Astrocyte of the hippocampus (primary cell): Measurements from ENCODE around the gene AMH.
A peak's percentile ranks its signal among the peaks of the same experiment; 100 is the strongest.
"Not testable (repeated sequence)": the region's sequence is repeated elsewhere in the genome, so short reads cannot be mapped to it uniquely, and the experiment has no call there.

ENCODE experiments used
- DNase-seq: peaks from one replicate; pipeline ENCODE4 v3.0.0; 2011; ENCODE audit warnings: low read depth, low spot score

The AMH gene

DNA sequence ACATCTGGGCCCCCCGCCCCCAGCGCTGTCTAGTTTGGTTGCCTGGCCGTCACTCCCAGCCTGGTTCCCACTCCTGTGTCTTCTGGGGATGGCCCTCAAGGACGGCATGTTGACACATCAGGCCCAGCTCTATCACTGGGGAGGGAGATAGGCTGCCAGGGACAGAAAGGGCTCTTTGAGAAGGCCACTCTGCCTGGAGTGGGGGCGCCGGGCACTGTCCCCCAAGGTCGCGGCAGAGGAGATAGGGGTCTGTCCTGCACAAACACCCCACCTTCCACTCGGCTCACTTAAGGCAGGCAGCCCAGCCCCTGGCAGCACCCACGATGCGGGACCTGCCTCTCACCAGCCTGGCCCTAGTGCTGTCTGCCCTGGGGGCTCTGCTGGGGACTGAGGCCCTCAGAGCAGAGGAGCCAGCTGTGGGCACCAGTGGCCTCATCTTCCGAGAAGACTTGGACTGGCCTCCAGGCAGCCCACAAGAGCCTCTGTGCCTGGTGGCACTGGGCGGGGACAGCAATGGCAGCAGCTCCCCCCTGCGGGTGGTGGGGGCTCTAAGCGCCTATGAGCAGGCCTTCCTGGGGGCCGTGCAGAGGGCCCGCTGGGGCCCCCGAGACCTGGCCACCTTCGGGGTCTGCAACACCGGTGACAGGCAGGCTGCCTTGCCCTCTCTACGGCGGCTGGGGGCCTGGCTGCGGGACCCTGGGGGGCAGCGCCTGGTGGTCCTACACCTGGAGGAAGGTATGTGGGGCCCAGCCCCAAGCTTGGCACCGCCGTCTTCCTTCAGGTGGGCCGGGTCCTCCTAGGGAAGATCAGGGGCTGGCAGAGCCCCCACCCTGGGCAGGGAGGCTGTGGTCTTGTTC, at the start of gene AMH:
AMH (plus strand) TSS at position 314 of the 857 bp plus-strand sequence; CDS start at position 324, 10 bp downstream.
- DNase-seq = no peak

DNA sequence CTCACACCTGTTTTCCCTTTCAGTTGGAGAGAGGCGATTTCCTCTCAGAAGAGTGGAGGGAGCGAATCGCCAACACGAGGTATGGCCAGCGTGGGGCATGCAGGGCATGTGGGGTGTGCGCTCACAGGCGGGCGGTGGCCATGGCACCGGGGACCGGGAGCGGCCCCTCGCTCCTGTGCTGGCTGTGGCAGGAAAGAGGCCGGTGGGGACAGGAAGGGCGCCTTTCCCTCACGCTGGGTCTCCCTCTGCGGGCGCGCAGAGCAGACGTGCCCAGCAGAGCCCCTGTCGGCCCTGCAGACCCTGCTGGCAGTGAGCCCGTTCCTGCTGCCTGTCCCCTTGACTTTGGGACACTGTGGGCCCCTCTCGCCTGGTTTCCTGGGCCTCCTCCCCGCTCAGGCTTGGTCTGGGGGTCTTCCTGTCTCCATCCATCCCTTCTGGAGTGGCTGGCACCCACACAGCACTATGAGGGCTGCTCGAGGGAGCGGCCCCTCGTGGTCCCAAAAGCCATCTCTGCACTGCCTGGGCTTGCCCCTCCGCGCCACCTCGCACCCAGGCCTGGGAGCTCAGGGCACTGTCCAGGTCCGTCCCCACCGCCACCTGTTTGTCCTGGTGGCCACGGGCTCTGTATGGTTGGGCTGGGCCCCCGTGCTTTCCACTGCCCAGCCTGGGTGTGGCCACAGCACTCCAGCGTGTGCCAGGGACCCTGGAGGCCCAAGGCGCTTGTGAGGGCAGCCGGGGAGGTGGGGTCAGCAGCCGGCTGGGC, 49.1 kb upstream of the AMH start:
- DNase-seq = no peak

DNA sequence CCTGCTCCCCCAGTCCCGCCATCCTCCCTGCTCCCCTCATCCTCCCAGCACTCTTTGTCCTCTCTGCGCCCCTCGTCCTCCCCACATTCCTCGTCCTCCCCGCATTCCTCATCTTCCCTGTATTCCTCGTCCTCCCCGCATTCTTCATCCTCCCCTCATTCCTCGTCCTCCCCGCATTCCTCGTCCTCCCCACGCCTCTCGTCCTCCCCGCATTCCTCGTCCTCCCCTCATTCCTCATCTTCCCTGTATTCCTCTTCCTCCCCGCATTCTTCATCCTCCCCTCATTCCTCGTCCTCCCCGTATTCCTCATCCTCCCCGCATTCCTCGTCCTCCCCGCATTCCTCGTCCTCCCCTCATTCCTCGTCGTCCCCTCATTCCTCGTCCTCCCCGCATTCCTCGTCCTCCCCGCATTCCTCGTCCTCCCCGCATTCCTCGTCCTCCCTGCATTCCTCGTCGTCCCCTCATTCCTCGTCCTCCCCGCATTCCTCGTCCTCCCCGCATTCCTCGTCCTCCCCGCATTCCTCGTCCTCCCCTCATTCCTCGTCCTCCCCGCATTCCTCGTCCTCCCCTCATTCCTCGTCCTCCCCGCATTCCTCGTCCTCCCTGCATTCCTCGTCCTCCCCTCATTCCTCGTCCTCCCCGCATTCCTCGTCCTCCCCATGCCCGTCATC, 48.4 kb upstream of the AMH start:
- DNase-seq = not testable (repeated sequence)

- no peak for DNase-seq
Measured at GRCh38 chr19:2201473-2202148, 47.5 kb upstream of the AMH start.

DNA sequence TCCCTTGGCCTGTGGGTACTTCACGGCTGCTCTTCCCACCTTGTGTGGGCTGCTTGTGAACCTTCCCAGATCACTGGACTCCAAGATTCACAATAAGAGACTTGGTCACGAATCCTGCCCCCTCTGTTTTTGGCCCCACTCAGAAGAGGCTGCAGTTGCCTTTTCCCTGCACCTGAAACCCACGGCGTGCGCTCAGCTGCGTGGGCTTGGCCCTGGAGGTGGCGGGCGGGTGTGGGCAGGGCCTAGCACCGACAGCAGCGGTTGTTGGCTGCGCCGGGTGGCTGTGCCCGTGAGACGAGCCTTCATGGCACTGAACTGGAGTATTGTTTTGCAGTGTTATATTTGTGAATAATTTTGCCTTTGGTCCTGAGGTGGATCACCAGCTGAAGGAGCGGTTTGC, 46.8 kb upstream of the AMH start:
- no peak for DNase-seq

DNA sequence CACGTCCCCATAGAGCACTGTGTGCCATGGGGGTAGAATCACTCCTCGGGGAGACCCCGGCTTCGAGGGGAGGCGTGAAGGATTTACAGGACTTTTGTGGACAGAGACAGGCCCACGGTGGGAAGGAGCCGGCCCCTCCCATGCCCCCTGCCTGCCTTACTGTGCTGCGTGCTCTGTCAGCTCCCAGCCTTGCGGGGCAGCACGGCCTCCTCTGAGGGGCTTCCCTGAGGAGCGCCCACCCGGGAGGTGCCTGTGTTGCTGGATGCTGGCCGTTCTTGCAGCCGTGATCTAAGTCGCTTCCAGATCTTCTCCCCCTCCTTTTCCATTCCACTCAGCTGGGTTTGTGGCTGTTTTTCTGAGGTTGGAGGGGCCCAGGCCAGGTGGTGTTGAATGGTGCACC, 42.1 kb upstream of the AMH start:
- no peak for DNase-seq

DNA sequence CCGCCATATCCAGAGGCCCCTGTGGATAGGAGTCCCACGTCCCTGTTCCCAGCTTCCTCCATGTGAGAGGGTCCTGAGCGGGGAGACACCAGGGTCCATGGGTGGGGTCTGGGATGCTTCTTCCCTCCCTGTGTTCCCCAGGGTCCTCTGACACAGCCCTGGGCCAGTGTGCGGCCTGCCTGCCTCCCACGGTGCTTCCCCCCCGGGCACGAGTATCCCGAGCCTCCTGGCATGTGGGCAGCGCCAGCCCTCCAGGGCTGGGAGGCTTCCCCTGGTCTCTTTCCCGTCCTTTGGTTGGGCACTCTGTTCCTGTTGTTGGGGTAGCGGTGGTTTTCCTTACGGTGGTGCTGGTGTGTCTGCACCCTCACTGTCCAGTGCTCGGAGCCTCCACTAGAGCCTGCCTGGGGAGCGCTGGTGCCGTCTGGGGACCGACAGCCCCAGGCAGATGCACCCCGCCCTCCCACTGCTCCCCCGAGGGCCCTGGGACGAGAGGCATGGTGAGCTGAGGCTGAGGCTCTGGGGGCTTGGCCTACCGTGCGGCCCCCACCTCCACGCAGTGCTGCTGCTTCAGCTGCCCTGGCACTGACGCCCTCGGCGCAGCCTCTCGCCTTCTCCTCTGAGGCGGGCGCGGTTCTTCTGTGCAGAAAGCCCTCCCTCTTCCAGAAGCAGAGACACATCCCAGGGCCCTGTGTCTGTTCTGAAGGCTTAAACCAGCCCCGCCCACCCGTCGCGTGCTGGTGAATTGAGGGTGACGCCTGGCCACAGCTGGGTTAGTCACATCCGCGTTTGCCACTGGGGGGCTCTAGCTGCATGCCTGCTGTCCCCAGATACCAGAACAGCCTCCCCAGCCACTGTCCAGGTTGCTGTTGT, 40.9 kb upstream of the AMH start:
- DNase-seq = peak; percentile 65

- no peak for DNase-seq
Measured at GRCh38 chr19:2208975-2209374, 40.1 kb upstream of the AMH start.

DNA sequence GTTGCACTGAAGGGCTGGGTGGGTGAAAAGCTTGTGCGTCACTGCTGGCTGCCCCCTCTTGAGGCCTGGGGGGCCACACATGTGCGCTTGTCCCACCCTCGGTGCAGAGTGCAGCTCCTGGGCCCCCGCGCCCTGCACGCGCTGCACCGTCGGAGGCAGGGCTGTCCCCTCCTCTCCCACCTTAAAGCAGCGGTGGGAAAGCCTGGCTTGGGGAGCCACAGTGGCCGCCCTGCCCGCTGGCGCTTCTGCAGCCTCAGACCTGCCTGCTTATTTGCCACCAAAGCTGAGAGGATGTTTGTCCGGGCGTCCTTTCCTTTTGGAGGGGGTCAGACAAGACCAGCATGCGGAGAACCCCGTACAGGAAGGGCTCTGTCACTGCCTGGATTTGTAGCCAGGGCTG, 39.7 kb upstream of the AMH start:
- no peak for DNase-seq

DNA sequence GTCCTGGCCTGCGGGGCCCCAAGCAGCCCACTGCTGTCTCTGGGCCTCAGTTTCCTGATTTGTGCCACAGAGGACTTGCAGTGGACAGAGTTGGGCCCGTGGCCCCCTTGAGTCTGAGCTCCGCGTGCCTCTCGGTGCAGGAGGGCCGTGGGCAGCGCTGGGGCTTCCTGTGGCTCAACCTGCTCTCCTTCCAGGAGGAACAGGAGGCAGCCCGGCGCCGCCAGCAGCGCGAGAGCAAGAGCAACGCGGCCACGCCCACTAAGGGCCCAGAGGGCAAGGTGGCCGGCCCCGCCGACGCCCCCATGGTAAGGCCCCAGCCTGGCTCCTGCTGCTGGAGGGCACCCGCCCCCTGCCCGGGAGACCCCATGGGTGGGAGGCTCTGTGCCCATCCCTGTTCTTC, 38.9 kb upstream of the AMH start:
- DNase-seq = no peak

- no peak for DNase-seq
Measured at GRCh38 chr19:2210987-2211740, 38.0 kb upstream of the AMH start.

GRCh38 chr19:2212861-2213711, 36.0 kb upstream of the AMH start:
- DNase-seq = no peak

DNA sequence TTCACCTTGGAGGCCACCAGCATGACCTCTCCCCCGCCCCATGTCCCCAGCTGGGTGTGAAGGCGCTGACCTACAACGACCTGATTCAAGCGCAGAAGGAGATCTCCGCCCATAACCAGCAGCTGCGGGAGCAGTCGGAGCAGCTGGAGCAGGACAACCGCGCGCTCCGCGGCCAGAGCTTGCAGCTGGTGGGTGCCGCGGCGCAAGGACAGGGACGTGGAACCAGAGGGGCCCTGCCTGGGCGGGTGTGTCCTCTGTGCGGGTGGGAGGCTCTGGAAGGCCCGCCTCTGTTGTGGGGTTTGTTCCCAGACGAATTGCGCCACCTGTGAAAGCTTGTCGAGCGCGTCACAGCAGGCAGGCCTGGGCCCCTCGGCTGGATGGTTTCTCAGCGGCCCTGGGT, 35.3 kb upstream of the AMH start:
- DNase-seq = no peak

DNA sequence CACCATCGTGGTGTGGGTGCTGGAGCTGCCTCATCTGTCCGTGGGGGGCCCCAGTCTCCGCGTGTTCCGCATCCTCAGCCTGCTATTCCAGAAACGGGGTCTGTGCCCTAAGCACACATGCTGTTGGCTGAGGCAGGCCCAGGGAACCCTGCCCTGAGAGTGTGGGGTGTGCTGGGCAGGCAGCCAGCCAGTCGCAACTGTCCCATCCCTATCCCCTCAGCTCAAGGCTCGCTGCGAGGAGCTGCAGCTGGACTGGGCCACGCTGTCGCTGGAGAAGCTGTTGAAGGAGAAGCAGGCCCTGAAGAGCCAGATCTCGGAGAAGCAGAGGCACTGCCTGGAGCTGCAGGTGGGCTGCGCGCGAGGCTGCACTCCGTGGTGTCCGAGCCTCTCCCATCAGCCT, 34.9 kb upstream of the AMH start:
- DNase-seq = no peak

DNA sequence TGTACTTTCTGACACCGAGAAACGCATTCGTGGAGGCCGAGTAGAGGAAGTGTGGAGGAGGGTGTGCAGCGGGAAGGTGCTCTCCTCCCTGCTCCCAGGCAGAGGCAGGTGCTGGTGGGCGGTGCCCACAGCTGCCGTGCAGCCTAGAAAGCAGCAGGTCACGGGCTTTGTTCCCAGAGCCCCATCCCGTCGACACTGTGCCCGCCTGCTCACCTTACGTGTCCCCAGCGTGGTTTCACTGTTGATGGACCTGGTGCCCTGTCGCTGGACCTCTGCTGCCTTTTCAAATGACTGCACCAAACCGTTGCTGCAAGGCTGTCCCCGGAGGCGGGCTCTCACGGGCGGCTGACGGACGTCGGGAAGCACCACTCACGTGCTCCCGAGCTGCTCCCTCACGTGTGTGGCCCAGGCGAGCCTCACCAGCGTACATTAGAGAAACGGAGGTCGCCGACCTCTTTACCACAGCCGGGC, 33.8 kb upstream of the AMH start:
- DNase-seq = no peak

- DNase-seq = no peak
Measured at GRCh38 chr19:2216361-2217225, 32.5 kb upstream of the AMH start.

DNA sequence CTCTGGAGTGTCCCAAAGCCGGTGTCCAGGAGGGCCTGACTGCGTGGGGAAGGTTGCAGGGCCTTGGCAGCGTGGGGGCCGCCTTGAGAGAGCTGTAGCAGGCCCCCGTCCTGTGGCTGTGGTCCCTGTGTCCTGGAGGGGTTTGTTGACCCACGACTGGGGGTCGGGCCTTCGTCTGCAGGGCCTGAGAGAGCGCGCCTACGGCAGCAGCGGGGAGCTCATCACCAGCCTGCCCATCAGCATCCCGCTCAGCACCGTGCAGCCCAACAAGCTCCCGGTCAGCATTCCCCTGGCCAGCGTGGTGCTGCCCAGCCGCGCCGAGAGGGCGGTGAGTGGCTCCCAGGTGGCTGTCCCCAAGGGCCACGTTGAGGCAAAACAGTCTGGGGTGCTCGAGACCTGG, 31.5 kb upstream of the AMH start:
- DNase-seq = no peak

- DNase-seq = no peak
Measured at GRCh38 chr19:2219726-2220125, 29.4 kb upstream of the AMH start.
